SK-N-SH (cell line): ENCODE measurements around the gene PHF14.

ENCODE experiments used
- CHD2 ChIP-seq: fragments of 150-350 bp; IDR thresholded peaks from 2 replicates; pipeline ENCODE4 v1.6.1; 2018; ENCODE audit warnings: low read length; ENCODE audit not compliant: partially characterized antibody
- CTCF ChIP-seq: fragments of 200-600 bp; sonication (generic); IDR thresholded peaks from 2 replicates; pipeline ENCODE4 v1.6.1; 2017; ENCODE audit warnings: antibody characterized with exemption, mild to moderate bottlenecking, moderate library complexity
- ELF1 ChIP-seq: IDR thresholded peaks from 2 replicates; pipeline ENCODE4 v1.4.0; 2012
- EP300 ChIP-seq, 2 experiments: IDR thresholded peaks; 2 replicates each; pipeline versions ENCODE4 v1.4.0 to v1.6.1; 2012; ENCODE audit warnings: borderline replicate concordance in 1 of 2, low read depth in 1 of 2, low read length in 1 of 2
- GATA2 ChIP-seq: sonication (generic); formaldehyde crosslinking; IDR thresholded peaks from 2 replicates; pipeline ENCODE4 v1.5.0; 2020; ENCODE audit warnings: mild to moderate bottlenecking, missing genetic modification reagents
- POLR2AphosphoS5 ChIP-seq: IDR thresholded peaks from 2 replicates; pipeline ENCODE4 v1.6.1; 2012; ENCODE audit warnings: low read depth, low read length
- REST ChIP-seq: IDR thresholded peaks from 2 replicates; pipeline ENCODE4 v1.6.1; 2012; ENCODE audit warnings: mild to moderate bottlenecking, low read depth, low read length, moderate library complexity
- SIN3A ChIP-seq: IDR thresholded peaks from 2 replicates; pipeline ENCODE4 v1.6.1; 2012; ENCODE audit warnings: low read depth, mild to moderate bottlenecking, low read length, moderate library complexity, borderline replicate concordance
- YY1 ChIP-seq: IDR thresholded peaks from 2 replicates; pipeline ENCODE4 v1.4.0; 2012; ENCODE audit warnings: low read depth, mild to moderate bottlenecking

GRCh38 chr7:11175887-11176286, 202.2 kb downstream of the PHF14 start:
- TF ChIP-seq YY1 (no peak), REST (no peak), CHD2 (no peak), POLR2AphosphoS5 (no peak), CTCF (no peak), ELF1 (no peak), EP300 (IDR thresholded peaks at IDR 0.05; ENCODE audit: borderline replicate concordance in 1 of 2, low read depth in 1 of 2, low read length in 1 of 2) (no peak), SIN3A (no peak), GATA2 (no peak)
